WTC11 (cell line): ENCODE results near the gene ZNF555. TPM values are rescaled to one million over a fixed set of nuclear protein-coding genes. Genes with fewer than 3 reads are reported as not detected.
"Not testable (repeated sequence)": the region's sequence is repeated elsewhere in the genome, so short reads cannot be mapped to it uniquely, and the experiment has no call there.

Experiments
- ATAC-seq: fragments of 200-7000 bp; cut with Tn5 transposase; 2 replicates; pipeline ENCODE4 v1.10.0; 2021; ENCODE audit warnings: mild to moderate bottlenecking, moderate library complexity
- CTCF ChIA-PET: fragments of 300-600 bp; sonication (Branson Sonifier 250); formaldehyde crosslinking; loops from one replicate; lab custom pipeline; 2021; ENCODE audit warnings: antibody characterized with exemption; lab: Charles Lee
- POLR2A ChIA-PET: fragments of 350-600 bp; sonication (Branson Sonifier 250); formaldehyde crosslinking; loops from one replicate; lab custom pipeline; 2021; ENCODE audit warnings: antibody characterized with exemption; lab: Charles Lee
- DNase-seq: peaks from one replicate; pipeline ENCODE4 v3.0.0; 2021; ENCODE audit warnings: low spot score
- H3K27ac Mint-ChIP-seq: 2 replicates; pipeline ENCODE4 v1.8.0; 2021; ENCODE audit warnings: mixed read lengths
- H3K27me3 Mint-ChIP-seq: 2 replicates; pipeline ENCODE4 v1.8.0; 2021; ENCODE audit warnings: low read depth, mild to moderate bottlenecking, moderate library complexity, mixed read lengths
- H3K36me3 Mint-ChIP-seq: 2 replicates; pipeline ENCODE4 v1.8.0; 2021; ENCODE audit warnings: mixed read lengths
- H3K4me1 Mint-ChIP-seq: 2 replicates; pipeline ENCODE4 v1.8.0; 2022; ENCODE audit warnings: mixed read lengths
- H3K4me3 Mint-ChIP-seq: 2 replicates; pipeline ENCODE4 v1.8.0; 2021; ENCODE audit warnings: mild to moderate bottlenecking, moderate library complexity, mixed read lengths
- H3K9me3 Mint-ChIP-seq: 2 replicates; pipeline ENCODE4 v1.8.0; 2021; ENCODE audit warnings: mixed read lengths
- ELF4 ChIP-seq: sonication (generic); formaldehyde crosslinking; IDR thresholded peaks from 2 replicates; pipeline ENCODE4 v1.8.1; 2022; ENCODE audit warnings: low read depth, mild to moderate bottlenecking, moderate library complexity, missing genetic modification reagents
- GRHL2 ChIP-seq: fragments of 250-450 bp; sonication (Bioruptor Pico); IDR thresholded peaks from 2 replicates; pipeline ENCODE4 v1.8.0; 2022; ENCODE audit warnings: mild to moderate bottlenecking, moderate library complexity; ENCODE audit not compliant: insufficient replicate concordance, severe bottlenecking
- KAT7 ChIP-seq: sonication (generic); formaldehyde crosslinking; IDR thresholded peaks from 2 replicates; pipeline ENCODE4 v1.8.1; 2023; ENCODE audit warnings: missing genetic modification reagents, mild to moderate bottlenecking, borderline replicate concordance
- NFATC4 ChIP-seq: fragments of 250-450 bp; sonication (Bioruptor Pico); IDR thresholded peaks from 2 replicates; pipeline ENCODE4 v1.9.0; 2021; ENCODE audit warnings: mild to moderate bottlenecking
- NR3C1 ChIP-seq: sonication (generic); formaldehyde crosslinking; conservative IDR thresholded peaks from 2 replicates; pipeline ENCODE4 v1.8.1; 2023; ENCODE audit warnings: low read depth, mild to moderate bottlenecking, missing genetic modification reagents
- OVOL2 ChIP-seq: fragments of 250-450 bp; sonication (Bioruptor Pico); IDR thresholded peaks from 2 replicates; pipeline ENCODE4 v1.9.0; 2021; ENCODE audit warnings: mild to moderate bottlenecking, borderline replicate concordance
- ZNF138 ChIP-seq: sonication (generic); formaldehyde crosslinking; conservative IDR thresholded peaks from 2 replicates; pipeline ENCODE4 v1.8.1; 2022; ENCODE audit warnings: mild to moderate bottlenecking, moderate library complexity, missing genetic modification reagents
- ZNF219 ChIP-seq: sonication (generic); formaldehyde crosslinking; IDR thresholded peaks from 2 replicates; pipeline ENCODE4 v1.8.0; 2023; ENCODE audit warnings: missing genetic modification reagents, mild to moderate bottlenecking, borderline replicate concordance
- ZNF317 ChIP-seq: sonication (generic); formaldehyde crosslinking; IDR thresholded peaks from 2 replicates; pipeline ENCODE4 v1.8.1; 2023; ENCODE audit warnings: low read depth, mild to moderate bottlenecking, moderate library complexity, missing genetic modification reagents, borderline replicate concordance
- total RNA-seq: library from RNA; stranded (reverse); gene quantifications from 3 replicates; pipeline ENCODE4 v1.2.3, GENCODE V29; 2021
- TF ChIP-seq, protein P1 (sequence below): fragments of 250-450 bp; sonication (Bioruptor Pico); IDR thresholded peaks from 2 replicates; pipeline ENCODE4 v1.9.0; 2021; ENCODE audit warnings: mild to moderate bottlenecking, borderline replicate concordance
- TF ChIP-seq, protein P2 (sequence below): fragments of 200-600 bp; IDR thresholded peaks from 2 replicates; pipeline ENCODE4 v1.8.0; 2022; ENCODE audit warnings: antibody characterized with exemption
- TF ChIP-seq, protein P3 (sequence below): sonication (generic); formaldehyde crosslinking; IDR thresholded peaks from 2 replicates; pipeline ENCODE4 v1.8.0; 2022; ENCODE audit warnings: missing genetic modification reagents

Gene ZNF555
- total RNA-seq, 1 experiment from 2014 or later = 6.6 TPM

DNA sequence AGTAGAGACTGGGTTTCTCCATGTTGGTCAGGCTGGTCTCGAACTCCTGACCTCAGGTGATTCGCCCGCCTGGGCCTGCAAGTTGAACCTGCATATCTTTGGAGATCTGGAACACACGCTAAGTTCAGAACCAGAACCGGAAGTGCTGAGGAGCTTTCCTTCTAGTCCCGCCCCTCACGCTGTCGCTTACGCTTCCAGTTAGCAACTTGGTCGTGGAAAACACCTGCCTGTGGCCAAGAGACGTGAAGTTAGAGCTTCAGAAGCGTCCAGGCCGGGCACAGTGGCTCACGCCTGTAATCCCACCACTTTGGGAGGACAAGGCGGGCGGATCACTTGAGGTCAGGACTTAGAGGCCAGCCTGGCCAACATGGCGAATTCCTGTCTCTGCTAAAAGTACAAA, 44.5 kb downstream of the ZNF555 start (continued):
- TF ChIP-seq, protein P1, sequence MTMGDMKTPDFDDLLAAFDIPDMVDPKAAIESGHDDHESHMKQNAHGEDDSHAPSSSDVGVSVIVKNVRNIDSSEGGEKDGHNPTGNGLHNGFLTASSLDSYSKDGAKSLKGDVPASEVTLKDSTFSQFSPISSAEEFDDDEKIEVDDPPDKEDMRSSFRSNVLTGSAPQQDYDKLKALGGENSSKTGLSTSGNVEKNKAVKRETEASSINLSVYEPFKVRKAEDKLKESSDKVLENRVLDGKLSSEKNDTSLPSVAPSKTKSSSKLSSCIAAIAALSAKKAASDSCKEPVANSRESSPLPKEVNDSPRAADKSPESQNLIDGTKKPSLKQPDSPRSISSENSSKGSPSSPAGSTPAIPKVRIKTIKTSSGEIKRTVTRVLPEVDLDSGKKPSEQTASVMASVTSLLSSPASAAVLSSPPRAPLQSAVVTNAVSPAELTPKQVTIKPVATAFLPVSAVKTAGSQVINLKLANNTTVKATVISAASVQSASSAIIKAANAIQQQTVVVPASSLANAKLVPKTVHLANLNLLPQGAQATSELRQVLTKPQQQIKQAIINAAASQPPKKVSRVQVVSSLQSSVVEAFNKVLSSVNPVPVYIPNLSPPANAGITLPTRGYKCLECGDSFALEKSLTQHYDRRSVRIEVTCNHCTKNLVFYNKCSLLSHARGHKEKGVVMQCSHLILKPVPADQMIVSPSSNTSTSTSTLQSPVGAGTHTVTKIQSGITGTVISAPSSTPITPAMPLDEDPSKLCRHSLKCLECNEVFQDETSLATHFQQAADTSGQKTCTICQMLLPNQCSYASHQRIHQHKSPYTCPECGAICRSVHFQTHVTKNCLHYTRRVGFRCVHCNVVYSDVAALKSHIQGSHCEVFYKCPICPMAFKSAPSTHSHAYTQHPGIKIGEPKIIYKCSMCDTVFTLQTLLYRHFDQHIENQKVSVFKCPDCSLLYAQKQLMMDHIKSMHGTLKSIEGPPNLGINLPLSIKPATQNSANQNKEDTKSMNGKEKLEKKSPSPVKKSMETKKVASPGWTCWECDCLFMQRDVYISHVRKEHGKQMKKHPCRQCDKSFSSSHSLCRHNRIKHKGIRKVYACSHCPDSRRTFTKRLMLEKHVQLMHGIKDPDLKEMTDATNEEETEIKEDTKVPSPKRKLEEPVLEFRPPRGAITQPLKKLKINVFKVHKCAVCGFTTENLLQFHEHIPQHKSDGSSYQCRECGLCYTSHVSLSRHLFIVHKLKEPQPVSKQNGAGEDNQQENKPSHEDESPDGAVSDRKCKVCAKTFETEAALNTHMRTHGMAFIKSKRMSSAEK (CRISPR knock-in tag) = no peak
- TF ChIP-seq OVOL2 (CRISPR knock-in tag) (no peak), NFATC4 (no peak), GRHL2 (CRISPR knock-in tag) (no peak), ZNF219 (CRISPR knock-in tag) (no peak)
- TF ChIP-seq, all 79 proteins: peak for 0

DNA sequence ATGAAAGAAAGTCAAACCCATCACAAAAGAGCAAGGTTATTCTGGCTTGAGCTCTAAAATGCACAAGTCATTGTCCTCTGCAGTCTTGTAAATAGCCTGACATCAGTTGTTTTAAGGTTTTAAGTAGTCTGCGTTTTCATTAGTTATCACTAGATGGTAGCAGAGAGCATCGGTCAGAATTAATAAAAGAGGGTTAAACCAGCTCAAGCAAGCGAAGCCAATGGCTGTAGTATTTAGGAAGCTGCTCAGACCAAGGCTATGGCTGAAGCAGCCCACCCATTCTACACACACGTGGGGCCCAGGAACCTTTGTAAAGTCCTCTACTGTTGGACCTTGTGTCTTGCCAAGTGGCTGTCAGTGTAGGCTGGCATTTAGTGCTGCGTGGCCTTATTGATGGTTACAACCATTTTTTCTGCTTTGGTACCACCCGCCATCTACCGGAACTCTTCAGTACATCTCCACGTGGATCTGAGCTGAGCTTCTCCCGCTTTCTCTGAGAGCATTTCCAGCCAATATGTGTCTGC, 46.2 kb downstream of the ZNF555 start:
- DNase-seq = no peak
- ChIA-PET CTCF (interaction anchor here (0.6 to 2.6 kb wide), 47 partner anchors 10 to 1007 kb away, joined by 3 to 39 read pairs (median 4); partner anchors contain the start of genes GNG7, SLC39A3, ZNF554 and ZNF555), POLR2A (interaction anchor here (0.5 to 0.6 kb wide), 4 partner anchors 13 to 360 kb away, joined by 3 to 4 read pairs (median 3); partner anchors contain the start of gene ZNF57)
- TF ChIP-seq KAT7 = no peak
- TF ChIP-seq, protein P2, sequence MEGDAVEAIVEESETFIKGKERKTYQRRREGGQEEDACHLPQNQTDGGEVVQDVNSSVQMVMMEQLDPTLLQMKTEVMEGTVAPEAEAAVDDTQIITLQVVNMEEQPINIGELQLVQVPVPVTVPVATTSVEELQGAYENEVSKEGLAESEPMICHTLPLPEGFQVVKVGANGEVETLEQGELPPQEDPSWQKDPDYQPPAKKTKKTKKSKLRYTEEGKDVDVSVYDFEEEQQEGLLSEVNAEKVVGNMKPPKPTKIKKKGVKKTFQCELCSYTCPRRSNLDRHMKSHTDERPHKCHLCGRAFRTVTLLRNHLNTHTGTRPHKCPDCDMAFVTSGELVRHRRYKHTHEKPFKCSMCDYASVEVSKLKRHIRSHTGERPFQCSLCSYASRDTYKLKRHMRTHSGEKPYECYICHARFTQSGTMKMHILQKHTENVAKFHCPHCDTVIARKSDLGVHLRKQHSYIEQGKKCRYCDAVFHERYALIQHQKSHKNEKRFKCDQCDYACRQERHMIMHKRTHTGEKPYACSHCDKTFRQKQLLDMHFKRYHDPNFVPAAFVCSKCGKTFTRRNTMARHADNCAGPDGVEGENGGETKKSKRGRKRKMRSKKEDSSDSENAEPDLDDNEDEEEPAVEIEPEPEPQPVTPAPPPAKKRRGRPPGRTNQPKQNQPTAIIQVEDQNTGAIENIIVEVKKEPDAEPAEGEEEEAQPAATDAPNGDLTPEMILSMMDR = peak; percentile 25
- Mint-ChIP-seq H3K27me3 (no peaks in the 10 kb centered on the region; the same call in 1 of the 2 replicates), H3K9me3 (peaks cover 15% of the 10 kb centered on the region), H3K4me3 (no peak overlapping the region), H3K27ac (peak overlapping the region; percentile 28), H3K36me3 (0 out of 2 replicates have a peak, but pooled peaks cover 2% of the 10 kb centered on the region), H3K4me1 (peaks cover 8% of the 10 kb centered on the region)
- peak; percentile 95 for ATAC-seq

DNA sequence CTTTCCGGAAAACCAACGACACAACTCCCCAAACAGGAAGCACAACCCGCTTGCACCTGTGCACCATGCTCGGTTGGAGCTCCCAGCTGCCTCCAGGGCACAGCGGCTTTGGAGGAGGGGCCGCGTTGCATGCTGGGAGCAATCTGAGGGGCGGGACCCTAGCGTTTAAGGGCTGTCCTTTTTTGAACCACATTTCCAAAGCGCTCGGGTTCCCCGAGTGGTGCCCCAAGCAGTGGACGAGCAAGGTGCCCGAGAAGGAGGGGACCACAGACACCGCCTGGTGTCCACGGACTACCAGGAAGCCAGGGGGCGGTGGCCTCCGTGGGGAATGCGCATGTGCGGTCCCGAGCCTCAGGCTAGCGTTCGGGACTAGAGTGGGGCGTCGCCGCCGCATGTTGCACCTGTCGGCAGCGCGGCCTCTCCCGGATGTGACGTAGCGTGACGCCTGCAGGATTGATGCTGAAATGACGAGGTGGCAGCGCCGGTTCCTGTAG, 47.5 kb downstream of the ZNF555 start:
- H3K9me3 Mint-ChIP-seq = peaks cover 6% of the 10 kb centered on the region
- peak; percentile 40 for DNase-seq

DNA sequence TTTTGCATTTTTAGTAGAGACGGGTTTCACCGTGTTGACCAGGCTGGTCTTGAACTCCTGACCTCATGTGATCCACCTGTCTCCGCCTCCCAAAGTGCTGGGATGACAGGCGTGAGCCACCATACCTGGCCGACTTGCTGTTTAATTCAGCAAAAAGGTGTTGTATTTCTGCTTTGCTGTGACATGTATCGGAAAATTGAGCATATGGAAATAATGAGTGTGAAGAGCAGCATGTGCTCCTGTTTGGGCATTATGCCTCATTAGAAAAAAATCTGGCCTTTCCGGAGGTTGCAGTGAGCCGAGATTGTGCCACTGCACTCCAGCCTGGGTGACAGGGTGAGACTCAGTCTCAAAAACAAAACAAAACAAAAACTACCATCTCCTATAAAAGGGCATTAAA, 49.3 kb downstream of the ZNF555 start:
- H3K9me3 Mint-ChIP-seq, H3K4me1 Mint-ChIP-seq, H3K27ac Mint-ChIP-seq, H3K4me3 Mint-ChIP-seq, DNase-seq, H3K36me3 Mint-ChIP-seq, POLR2A ChIA-PET, ATAC-seq, H3K27me3 Mint-ChIP-seq: not testable (repeated sequence)
- CTCF ChIA-PET = interaction anchor here (0.6 kb wide), 1 partner anchor 87 kb away, joined by 3 read pairs; the partner anchor contains the start of gene TLE6

More for the DNA sequence above, 47.5 kb downstream of the ZNF555 start:
- Mint-ChIP-seq H3K4me1 (peaks cover 8% of the 10 kb centered on the region), H3K27me3 (peaks cover 3% of the 10 kb centered on the region; the same call in 1 of the 2 replicates), H3K36me3 (no peaks in the 10 kb centered on the region)
- ChIA-PET POLR2A (interaction anchor here (0.6 kb wide), 1 partner anchor 38 kb away, joined by 3 read pairs; no protein-coding TSS in a partner anchor), CTCF (interaction anchor here (1.3 to 2.6 kb wide), 7 partner anchors 20 to 275 kb away, joined by 4 to 39 read pairs (median 8); partner anchors contain the start of gene ZNF554)
- TF ChIP-seq ZNF138 = no peak
- no peak for TF ChIP-seq ELF4
- no peak for TF ChIP-seq GRHL2 (CRISPR knock-in tag)
- no peak for TF ChIP-seq ZNF317 (CRISPR knock-in tag)
- no peak for TF ChIP-seq NFATC4
- TF ChIP-seq, protein P3, sequence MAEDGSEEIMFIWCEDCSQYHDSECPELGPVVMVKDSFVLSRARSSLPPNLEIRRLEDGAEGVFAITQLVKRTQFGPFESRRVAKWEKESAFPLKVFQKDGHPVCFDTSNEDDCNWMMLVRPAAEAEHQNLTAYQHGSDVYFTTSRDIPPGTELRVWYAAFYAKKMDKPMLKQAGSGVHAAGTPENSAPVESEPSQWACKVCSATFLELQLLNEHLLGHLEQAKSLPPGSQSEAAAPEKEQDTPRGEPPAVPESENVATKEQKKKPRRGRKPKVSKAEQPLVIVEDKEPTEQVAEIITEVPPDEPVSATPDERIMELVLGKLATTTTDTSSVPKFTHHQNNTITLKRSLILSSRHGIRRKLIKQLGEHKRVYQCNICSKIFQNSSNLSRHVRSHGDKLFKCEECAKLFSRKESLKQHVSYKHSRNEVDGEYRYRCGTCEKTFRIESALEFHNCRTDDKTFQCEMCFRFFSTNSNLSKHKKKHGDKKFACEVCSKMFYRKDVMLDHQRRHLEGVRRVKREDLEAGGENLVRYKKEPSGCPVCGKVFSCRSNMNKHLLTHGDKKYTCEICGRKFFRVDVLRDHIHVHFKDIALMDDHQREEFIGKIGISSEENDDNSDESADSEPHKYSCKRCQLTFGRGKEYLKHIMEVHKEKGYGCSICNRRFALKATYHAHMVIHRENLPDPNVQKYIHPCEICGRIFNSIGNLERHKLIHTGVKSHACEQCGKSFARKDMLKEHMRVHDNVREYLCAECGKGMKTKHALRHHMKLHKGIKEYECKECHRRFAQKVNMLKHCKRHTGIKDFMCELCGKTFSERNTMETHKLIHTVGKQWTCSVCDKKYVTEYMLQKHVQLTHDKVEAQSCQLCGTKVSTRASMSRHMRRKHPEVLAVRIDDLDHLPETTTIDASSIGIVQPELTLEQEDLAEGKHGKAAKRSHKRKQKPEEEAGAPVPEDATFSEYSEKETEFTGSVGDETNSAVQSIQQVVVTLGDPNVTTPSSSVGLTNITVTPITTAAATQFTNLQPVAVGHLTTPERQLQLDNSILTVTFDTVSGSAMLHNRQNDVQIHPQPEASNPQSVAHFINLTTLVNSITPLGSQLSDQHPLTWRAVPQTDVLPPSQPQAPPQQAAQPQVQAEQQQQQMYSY (CRISPR knock-in tag) = no peak
- TF ChIP-seq NR3C1 = no peak
- TF ChIP-seq, all 79 proteins: peak for 0
- ATAC-seq = 0 out of 2 replicates have a peak, but pooled peaks have one; percentile 34
- no peak overlapping the region for H3K27ac Mint-ChIP-seq
- H3K4me3 Mint-ChIP-seq = no peak overlapping the region
